ENCODE data around the gene KLHL33.

GRCh38 chr14:20387576-20387975 lies 48.4 kb downstream of the KLHL33 start:
- TF ChIP-seq POLR2A (IDR thresholded peaks at IDR 0.05; ENCODE audit: low read depth, low read length) (no peak), POLR2AphosphoS5 (IDR thresholded peaks at IDR 0.05; ENCODE audit: low read depth, low read length) (no peak)
